Stimulated activated effector memory CD8-positive, alpha-beta T cell treated with anti-CD3 and anti-CD28 coated beads, Interleukin-12 subunit alpha, Interleukin-12 subunit beta, amount 100 ng/mL, for 72 hours (primary cell): ENCODE results near the gene LPCAT3.
"Not testable (repeated sequence)": the region's sequence is repeated elsewhere in the genome, so short reads cannot be mapped to it uniquely, and the experiment has no call there.

Source experiments
- ATAC-seq: fragments of 150-1000 bp; cut with Tn5 transposase; 2 replicates; pipeline ENCODE4 v1.10.0; 2021
- DNase-seq, 2 donors: peaks; one replicate each; pipeline ENCODE4 v3.0.0; 2021 to 2022; ENCODE audit warnings: low spot score in 2 of 2
- H3K27ac Mint-ChIP-seq: one replicate; pipeline ENCODE4 v1.8.0; 2022; ENCODE audit warnings: mild to moderate bottlenecking, mixed read lengths
- H3K36me3 Mint-ChIP-seq: one replicate; pipeline ENCODE4 v1.8.0; 2022; ENCODE audit warnings: mild to moderate bottlenecking, mixed read lengths
- H3K4me1 Mint-ChIP-seq: one replicate; pipeline ENCODE4 v1.8.0; 2022; ENCODE audit warnings: mixed read lengths
- H3K4me3 Mint-ChIP-seq: one replicate; pipeline ENCODE4 v1.8.0; 2022; ENCODE audit warnings: mild to moderate bottlenecking, mixed read lengths
- H3K9me3 Mint-ChIP-seq: one replicate; pipeline ENCODE4 v1.8.0; 2022; ENCODE audit warnings: mixed read lengths

Gene LPCAT3

GRCh38 chr12:7018350-7019042 is at the start of gene LPCAT3:
LPCAT3 (minus strand) TSS chr12:7018476; CDS start chr12:7018424, 52 bp downstream.
- H3K27ac Mint-ChIP-seq: peak within 1 kb of the TSS; percentile 83
- H3K4me3 Mint-ChIP-seq: peak within 1 kb of the TSS; percentile 82
- peaks cover 20% of the 10 kb centered on the region for H3K36me3 Mint-ChIP-seq
- H3K9me3 Mint-ChIP-seq: no peaks in the 10 kb centered on the region
- DNase-seq (peak; percentile 97 to 98), ATAC-seq (peak; percentile 97)
- H3K4me1 Mint-ChIP-seq: peaks cover 38% of the 10 kb centered on the region

- DNase-seq (no peak), ATAC-seq (no peak)
- Mint-ChIP-seq H3K4me1 (no peaks in the 10 kb centered on the region), H3K27ac (no peak overlapping the region), H3K36me3 (no peaks in the 10 kb centered on the region), H3K4me3 (no peak overlapping the region), H3K9me3 (no peaks in the 10 kb centered on the region)
These were observed 48.8 kb upstream of the LPCAT3 start for GRCh38 chr12:7067096-7067495.

GRCh38 chr12:7066596-7066995 is 48.3 kb upstream of the LPCAT3 start:
- H3K9me3 Mint-ChIP-seq: no peaks in the 10 kb centered on the region

GRCh38 chr12:7065073-7065623 is 46.9 kb upstream of the LPCAT3 start:
- ATAC-seq: no peak
- Mint-ChIP-seq H3K36me3 (no peaks in the 10 kb centered on the region), H3K4me1 (no peaks in the 10 kb centered on the region), H3K27ac (no peak overlapping the region), H3K9me3 (no peaks in the 10 kb centered on the region), H3K4me3 (no peak overlapping the region)
- DNase-seq: no peak

More at GRCh38 chr12:7066596-7066995, 48.3 kb upstream of the LPCAT3 start:
- DNase-seq (no peak), ATAC-seq (no peak)
- Mint-ChIP-seq H3K36me3 (no peaks in the 10 kb centered on the region), H3K4me3 (no peak overlapping the region), H3K27ac (no peak overlapping the region), H3K4me1 (no peaks in the 10 kb centered on the region)

- no peak overlapping the region for H3K4me3 Mint-ChIP-seq
- DNase-seq: no peak
- no peaks in the 10 kb centered on the region for H3K9me3 Mint-ChIP-seq
- no peaks in the 10 kb centered on the region for H3K4me1 Mint-ChIP-seq
- ATAC-seq: no peak
- no peak overlapping the region for H3K27ac Mint-ChIP-seq
- H3K36me3 Mint-ChIP-seq: no peaks in the 10 kb centered on the region
These were observed 46.2 kb upstream of the LPCAT3 start for GRCh38 chr12:7064516-7064915.

GRCh38 chr12:7061596-7061995 is 43.3 kb upstream of the LPCAT3 start:
- H3K27ac Mint-ChIP-seq: no peak overlapping the region
- ATAC-seq (no peak), DNase-seq (no peak)
- no peak overlapping the region for H3K4me3 Mint-ChIP-seq
- no peaks in the 10 kb centered on the region for H3K4me1 Mint-ChIP-seq
- no peaks in the 10 kb centered on the region for H3K36me3 Mint-ChIP-seq
- H3K9me3 Mint-ChIP-seq: no peaks in the 10 kb centered on the region

GRCh38 chr12:7061138-7061537 is 42.9 kb upstream of the LPCAT3 start:
- no peak overlapping the region for H3K27ac Mint-ChIP-seq
- H3K4me1 Mint-ChIP-seq: no peaks in the 10 kb centered on the region
- H3K4me3 Mint-ChIP-seq: no peak overlapping the region
- no peaks in the 10 kb centered on the region for H3K36me3 Mint-ChIP-seq
- no peaks in the 10 kb centered on the region for H3K9me3 Mint-ChIP-seq
- ATAC-seq: no peak
- no peak for DNase-seq

- Mint-ChIP-seq H3K4me3 (no peak within 1 kb of the TSS), H3K4me1 (no peaks in the 10 kb centered on the region), H3K9me3 (no peaks in the 10 kb centered on the region), H3K27ac (no peak within 1 kb of the TSS), H3K36me3 (no peaks in the 10 kb centered on the region)
- DNase-seq (no peak), ATAC-seq (no peak)
These were observed 42.2 kb upstream of the LPCAT3 start, which contains the start of gene C1S for GRCh38 chr12:7060353-7060954. C1S (plus strand) TSS chr12:7060718; CDS start chr12:7061913, 1,195 bp downstream.

- Mint-ChIP-seq H3K36me3 (no peaks in the 10 kb centered on the region), H3K4me1 (no peaks in the 10 kb centered on the region), H3K4me3 (no peak overlapping the region), H3K27ac (no peak overlapping the region), H3K9me3 (no peaks in the 10 kb centered on the region)
- no peak for DNase-seq
- ATAC-seq: no peak
These were observed 41.5 kb upstream of the LPCAT3 start for GRCh38 chr12:7059780-7060179.

GRCh38 chr12:7058850-7059395 is 40.6 kb upstream of the LPCAT3 start:
- H3K4me3 Mint-ChIP-seq: no peak overlapping the region
- H3K9me3 Mint-ChIP-seq: no peaks in the 10 kb centered on the region
- H3K27ac Mint-ChIP-seq: no peak overlapping the region
- ATAC-seq: no peak
- H3K36me3 Mint-ChIP-seq: no peaks in the 10 kb centered on the region
- DNase-seq: no peak
- no peaks in the 10 kb centered on the region for H3K4me1 Mint-ChIP-seq

- DNase-seq: no peak
- no peaks in the 10 kb centered on the region for H3K36me3 Mint-ChIP-seq
- no peaks in the 10 kb centered on the region for H3K4me1 Mint-ChIP-seq
- no peak for ATAC-seq
- H3K4me3 Mint-ChIP-seq: no peak overlapping the region
- H3K9me3 Mint-ChIP-seq: no peaks in the 10 kb centered on the region
- H3K27ac Mint-ChIP-seq: no peak overlapping the region
These were observed 40.0 kb upstream of the LPCAT3 start for GRCh38 chr12:7058163-7058845.

GRCh38 chr12:7055736-7056135 is 37.5 kb upstream of the LPCAT3 start:
- not testable (repeated sequence) for H3K4me1 Mint-ChIP-seq, H3K9me3 Mint-ChIP-seq, H3K36me3 Mint-ChIP-seq, DNase-seq, ATAC-seq, H3K4me3 Mint-ChIP-seq, H3K27ac Mint-ChIP-seq

- no peaks in the 10 kb centered on the region for H3K36me3 Mint-ChIP-seq
- ATAC-seq (no peak), DNase-seq (no peak)
- H3K27ac Mint-ChIP-seq: no peak overlapping the region
- H3K4me3 Mint-ChIP-seq: no peak overlapping the region
- H3K9me3 Mint-ChIP-seq: no peaks in the 10 kb centered on the region
- H3K4me1 Mint-ChIP-seq: no peaks in the 10 kb centered on the region
These were observed 36.6 kb upstream of the LPCAT3 start for GRCh38 chr12:7054925-7055324.

GRCh38 chr12:7049973-7050372 is 31.7 kb upstream of the LPCAT3 start:
- not testable (repeated sequence) for H3K9me3 Mint-ChIP-seq, DNase-seq, H3K4me3 Mint-ChIP-seq, ATAC-seq, H3K36me3 Mint-ChIP-seq, H3K27ac Mint-ChIP-seq
- H3K4me1 Mint-ChIP-seq: peaks cover 12% of the 10 kb centered on the region

- not testable (repeated sequence) for H3K27ac Mint-ChIP-seq, ATAC-seq, DNase-seq, H3K36me3 Mint-ChIP-seq, H3K9me3 Mint-ChIP-seq, H3K4me3 Mint-ChIP-seq
- H3K4me1 Mint-ChIP-seq: peaks cover 12% of the 10 kb centered on the region
These were observed 31.2 kb upstream of the LPCAT3 start for GRCh38 chr12:7049445-7049951.
